Measurements from ENCODE around the gene FRG1.
"Not testable (repeated sequence)": the region's sequence is repeated elsewhere in the genome, so short reads cannot be mapped to it uniquely, and the experiment has no call there.

Gene FRG1

GRCh38 chr4:189940178-189941004 is at the start of gene FRG1:
Gene FRG1, plus strand, starts transcription at chr4:189940872. Its CDS starts 138 bp downstream, at chr4:189941010.
- no peak for DNase-seq

GRCh38 chr4:189897667-189898066 is 43.0 kb upstream of the FRG1 start:
- no peak for DNase-seq

- not testable (repeated sequence) for DNase-seq
These were observed 41.1 kb upstream of the FRG1 start for GRCh38 chr4:189899481-189900015.

- not testable (repeated sequence) for DNase-seq
These were observed 36.1 kb upstream of the FRG1 start for GRCh38 chr4:189904420-189905027.

- no peak for DNase-seq
These were observed 28.5 kb upstream of the FRG1 start for GRCh38 chr4:189912170-189912569.

GRCh38 chr4:189917161-189917891 is 23.3 kb upstream of the FRG1 start:
- no peak for DNase-seq

- DNase-seq: no peak
These were observed 19.6 kb upstream of the FRG1 start for GRCh38 chr4:189921058-189921457.

GRCh38 chr4:189926742-189927141 is 13.9 kb upstream of the FRG1 start:
- not testable (repeated sequence) for DNase-seq

GRCh38 chr4:189941005-189941450 is 356 bp downstream of the FRG1 start:
- no peak for DNase-seq

- DNase-seq: not testable (repeated sequence)
These were observed 1.7 kb downstream of the FRG1 start for GRCh38 chr4:189942412-189942811.

GRCh38 chr4:189944077-189944476 is 3.4 kb downstream of the FRG1 start:
- not testable (repeated sequence) for DNase-seq

- not testable (repeated sequence) for DNase-seq
These were observed 6.2 kb downstream of the FRG1 start for GRCh38 chr4:189946906-189947305.

- DNase-seq: not testable (repeated sequence)
These were observed 7.8 kb downstream of the FRG1 start for GRCh38 chr4:189948486-189948885.

GRCh38 chr4:189969291-189969690 is 28.6 kb downstream of the FRG1 start:
- not testable (repeated sequence) for DNase-seq

GRCh38 chr4:189973646-189974045 is 33.0 kb downstream of the FRG1 start:
- DNase-seq: no peak

GRCh38 chr4:189974056-189974455 is 33.4 kb downstream of the FRG1 start:
- DNase-seq: no peak

GRCh38 chr4:189979196-189980047 is 38.8 kb downstream of the FRG1 start:
- DNase-seq: no peak

- not testable (repeated sequence) for DNase-seq
These were observed 39.6 kb downstream of the FRG1 start for GRCh38 chr4:189980292-189980691.

- no peak for DNase-seq
These were observed 41.3 kb downstream of the FRG1 start for GRCh38 chr4:189981970-189982369.

GRCh38 chr4:189983916-189984526 is 43.3 kb downstream of the FRG1 start:
- DNase-seq: not testable (repeated sequence)

GRCh38 chr4:189984661-189985060 is 44.0 kb downstream of the FRG1 start:
- not testable (repeated sequence) for DNase-seq
